Pancreas (tissue), 10 donors: Measurements from ENCODE around the gene FBH1. TPM values are rescaled to one million over a fixed set of nuclear protein-coding genes. Genes with fewer than 3 reads are reported as not detected.
"Not testable (repeated sequence)": the region's sequence is repeated elsewhere in the genome, so short reads cannot be mapped to it uniquely, and the experiment has no call there.

Source experiments
- ATAC-seq, 4 donors: fragments of 200-7000 bp; cut with Tn5 transposase; one replicate each; pipeline versions ENCODE4 v1.8.0 to v1.9.1; 2020; ENCODE audit warnings: mild to moderate bottlenecking in 4 of 4, moderate library complexity in 4 of 4
- DNase-seq, 6 donors: peaks; one replicate each; pipeline ENCODE4 v3.0.0-alpha.2; 2020
- FAIRE-seq: peaks from 2 replicates; lab custom pipeline; 2012; peaks lifted over from hg19 to GRCh38; lab: Jason Lieb, UNC
- H3K27ac ChIP-seq, 4 donors: fragments of 200-600 bp; sonication (generic); 1 replicate in 3 of 4; 2 replicates in 1 of 4; pipeline versions ENCODE4 v1.5.0 to v1.8.0; 2020
- H3K27me3 ChIP-seq, 4 donors: fragments of 200-600 bp; one replicate each; pipeline ENCODE4 v1.8.0; 2021
- H3K36me3 ChIP-seq, 3 donors: fragments of 200-600 bp; sonication (generic) in 1 of 3; one replicate each; pipeline versions ENCODE4 v1.5.0 to v1.8.0; 2020 to 2021
- H3K4me1 ChIP-seq, 3 donors: fragments of 200-600 bp; one replicate each; pipeline ENCODE4 v1.8.0; 2021
- H3K4me3 ChIP-seq, 4 donors: fragments of 200-600 bp; sonication (generic) in 2 of 4; one replicate each; pipeline versions ENCODE4 v1.5.0 to v1.8.0; 2020 to 2021
- H3K9me3 ChIP-seq, 4 donors: fragments of 200-600 bp; one replicate each; pipeline ENCODE4 v1.8.0; 2021
- CTCF ChIP-seq, 4 donors: fragments of 200-600 bp; sonication (generic) in 3 of 4; IDR thresholded peaks; one replicate each; pipeline versions ENCODE4 v1.5.0 to v1.8.0; 2021; ENCODE audit warnings: antibody characterized with exemption in 4 of 4
- WGBS, 2 donors: extraction: QIAGEN DNeasy Blood & Tissue Kit; methylation state at CpG; one replicate each; pipeline ENCODE4 v1.1.7; 2013; 5-methylcytosine and 5-hydroxymethylcytosine counted together
- intact Hi-C, 3 donors: fragments of 100-400 bp; cut with DNase I; formaldehyde crosslinking; loops; one replicate each; pipeline versions ENCODE4 v1.11.1 to v1.14.2; 2022
- polyA plus RNA-seq, 2 donors: library from polyadenylated mRNA; stranded (reverse); fragments of 200-250 nt; gene quantifications; one replicate each; pipeline ENCODE4 v1.2.3, GENCODE V29; 2013
- total RNA-seq, 6 donors: library from RNA; stranded (reverse); fragmentation: NEBNext Ultra II Directional in 4 of 6; extraction: Animal tissue kit (Norgen Biotek cat#: 25700) in 4 of 6; gene quantifications; one replicate each; pipeline versions ENCODE4 v1.2.1 to v1.2.4, GENCODE V29; 2021 to 2023
- donor health status: healthy with polysubstance abuse.
- donor health status: DM: no; HTN: no; CAD: no; lungs with moderate emphysema.
- donor health status: DM: no; HTN: no; CAD: no.
- donor health status: control.
- donor health status: control.
- donor health status: Bipolar disorder and iron deficiency.
- donor health status: DM: yes; HTN: yes; CAD: no.
- donor health status: DM: no; HTN: no; CAD: no.
- donor health status: DM: no; HTN: no; CAD: no.
- donor health status: DM: yes; HTN: yes; CAD: no.

The FBH1 gene
- total and polyA plus RNA-seq, 8 donors, result 29.5 to 51.7 (median 36.9) TPM

GRCh38 chr10:5959581-5960069 is 69.6 kb downstream of the FBH1 start:
- peaks cover 0 to 4% (median 1%) of the 10 kb centered on the region in 3 donors for H3K4me1 ChIP-seq
- intact Hi-C loops, result no loop called here
- H3K27me3 ChIP-seq, result no peaks in the 10 kb centered on the region
- H3K9me3 ChIP-seq, result no peaks in the 10 kb centered on the region
- no peak overlapping the region for H3K27ac ChIP-seq
- H3K4me3 ChIP-seq, result no peak overlapping the region
- TF ChIP-seq CTCF (IDR thresholded peaks at IDR 0.05), result no peak
- WGBS, 2 donors, result 92 to 96% methylated on average over 10 of the region's 10 CpGs
- DNase-seq (peak in 1 of 6 donors; percentile 30), ATAC-seq (no peak), FAIRE-seq (no peak)
- peaks cover 0 to 26% (median 11%) of the 10 kb centered on the region in 3 donors for H3K36me3 ChIP-seq

- ATAC-seq (no peak), FAIRE-seq (no peak), DNase-seq (peak in 1 of 6 donors; percentile 39)
- H3K4me1 ChIP-seq, result peaks cover 0 to 8% (median 7%) of the 10 kb centered on the region in 3 donors
- H3K9me3 ChIP-seq, result no peaks in the 10 kb centered on the region
- intact Hi-C loops, result no loop called here
- no peaks in the 10 kb centered on the region for H3K27me3 ChIP-seq
- no peak for TF ChIP-seq CTCF (IDR thresholded peaks at IDR 0.05)
- WGBS, 2 donors, result 92 to 93% methylated on average over 18 of the region's 18 CpGs
- H3K27ac ChIP-seq, result no peak overlapping the region
- H3K36me3 ChIP-seq, result peaks cover 0 to 26% (median 11%) of the 10 kb centered on the region in 3 donors
- H3K4me3 ChIP-seq, result no peak overlapping the region
Observed at GRCh38 chr10:5960070-5960972, 70.3 kb downstream of the FBH1 start.

- H3K9me3 ChIP-seq, FAIRE-seq, H3K4me3 ChIP-seq, H3K27ac ChIP-seq, H3K27me3 ChIP-seq, ATAC-seq, intact Hi-C loops: not testable (repeated sequence)
- peaks cover 0 to 26% (median 11%) of the 10 kb centered on the region in 3 donors for H3K36me3 ChIP-seq
- WGBS, 2 donors, result 96% methylated on average over 10 of the region's 10 CpGs
- DNase-seq, result peak in 1 of 6 donors; percentile 3
- peaks cover 0 to 14% (median 4%) of the 10 kb centered on the region in 3 donors for H3K4me1 ChIP-seq
Observed at GRCh38 chr10:5960973-5961275, 70.9 kb downstream of the FBH1 start.

GRCh38 chr10:5961405-5962100 is 71.5 kb downstream of the FBH1 start:
- no peak for ATAC-seq
- no peak overlapping the region for H3K27ac ChIP-seq
- 94 to 97% methylated on average over 29 of the region's 29 CpGs for WGBS, 2 donors
- H3K4me1 ChIP-seq, result peaks cover 0 to 16% (median 4%) of the 10 kb centered on the region in 3 donors
- H3K9me3 ChIP-seq, result no peaks in the 10 kb centered on the region
- no peak overlapping the region for H3K4me3 ChIP-seq
- peaks cover 0 to 26% (median 11%) of the 10 kb centered on the region in 3 donors for H3K36me3 ChIP-seq
- TF ChIP-seq CTCF (IDR thresholded peaks at IDR 0.05), result no peak
- no peaks in the 10 kb centered on the region for H3K27me3 ChIP-seq
- FAIRE-seq, result no peak
- intact Hi-C loops, result no loop called here
- DNase-seq, result peak in 1 of 6 donors; percentile 39

GRCh38 chr10:5962358-5962940 is 72.4 kb downstream of the FBH1 start:
- H3K27me3 ChIP-seq, FAIRE-seq, H3K9me3 ChIP-seq, ATAC-seq, H3K27ac ChIP-seq, H3K4me3 ChIP-seq, intact Hi-C loops: not testable (repeated sequence)
- DNase-seq, result peak in 1 of 6 donors; percentile 23
- 94 to 98% methylated on average over 10 of the region's 10 CpGs for WGBS, 2 donors
- peaks cover 0 to 16% (median 4%) of the 10 kb centered on the region in 3 donors for H3K4me1 ChIP-seq
- peaks cover 0 to 26% (median 11%) of the 10 kb centered on the region in 3 donors for H3K36me3 ChIP-seq
